H1 (cell line): ENCODE data around the gene CAPN7.

Source experiments
- CTBP2 ChIP-seq: IDR thresholded peaks from 2 replicates; pipeline ENCODE4 v1.7.0; 2011; ENCODE audit warnings: borderline replicate concordance, mild to moderate bottlenecking, moderate library complexity, mixed read lengths, low read length; ENCODE audit not compliant: insufficient read depth, insufficient read length
- KDM5A ChIP-seq: fragments of 200-600 bp; IDR thresholded peaks from 2 replicates; pipeline ENCODE4 v1.7.1; 2012; ENCODE audit warnings: mild to moderate bottlenecking, low read length, inconsistent platforms, mixed read lengths
- TF ChIP-seq, protein P1 (sequence below), 3 experiments: IDR thresholded peaks; 1 replicate in 2 of 3; 2 replicates in 1 of 3; pipeline versions ENCODE4 v1.5.1 to v1.6.1; 2011; ENCODE audit warnings: low read length in 3 of 3, mild to moderate bottlenecking in 3 of 3, inconsistent platforms in 2 of 3, low read depth in 1 of 3, moderate library complexity in 1 of 3; ENCODE audit not compliant: insufficient read depth in 1 of 3; ENCODE audit errors: control extremely low read depth in 1 of 3

DNA sequence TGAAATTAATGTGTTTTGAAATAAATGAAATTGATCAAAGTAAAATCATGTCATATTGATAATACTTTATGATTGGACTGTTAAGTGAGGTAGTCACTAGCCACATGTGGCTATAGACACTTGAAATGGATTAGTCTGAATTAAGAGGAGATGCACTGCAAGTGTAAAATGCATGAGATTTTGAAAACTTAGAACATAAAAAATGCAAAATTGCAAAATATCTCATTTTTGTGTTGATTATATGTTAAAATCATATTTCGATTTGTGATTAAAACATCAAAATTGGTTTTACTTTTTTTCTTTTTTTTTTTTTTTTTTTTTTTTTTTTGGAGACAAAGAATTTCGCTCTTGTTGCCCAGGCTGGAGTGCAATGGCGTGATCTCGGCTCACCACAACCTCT, 23.2 kb downstream of the CAPN7 start:
- TF ChIP-seq KDM5A (no peak), CTBP2 (no peak)
- TF ChIP-seq, protein P1, sequence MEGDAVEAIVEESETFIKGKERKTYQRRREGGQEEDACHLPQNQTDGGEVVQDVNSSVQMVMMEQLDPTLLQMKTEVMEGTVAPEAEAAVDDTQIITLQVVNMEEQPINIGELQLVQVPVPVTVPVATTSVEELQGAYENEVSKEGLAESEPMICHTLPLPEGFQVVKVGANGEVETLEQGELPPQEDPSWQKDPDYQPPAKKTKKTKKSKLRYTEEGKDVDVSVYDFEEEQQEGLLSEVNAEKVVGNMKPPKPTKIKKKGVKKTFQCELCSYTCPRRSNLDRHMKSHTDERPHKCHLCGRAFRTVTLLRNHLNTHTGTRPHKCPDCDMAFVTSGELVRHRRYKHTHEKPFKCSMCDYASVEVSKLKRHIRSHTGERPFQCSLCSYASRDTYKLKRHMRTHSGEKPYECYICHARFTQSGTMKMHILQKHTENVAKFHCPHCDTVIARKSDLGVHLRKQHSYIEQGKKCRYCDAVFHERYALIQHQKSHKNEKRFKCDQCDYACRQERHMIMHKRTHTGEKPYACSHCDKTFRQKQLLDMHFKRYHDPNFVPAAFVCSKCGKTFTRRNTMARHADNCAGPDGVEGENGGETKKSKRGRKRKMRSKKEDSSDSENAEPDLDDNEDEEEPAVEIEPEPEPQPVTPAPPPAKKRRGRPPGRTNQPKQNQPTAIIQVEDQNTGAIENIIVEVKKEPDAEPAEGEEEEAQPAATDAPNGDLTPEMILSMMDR (IDR thresholded peaks at IDR 0.05; ENCODE audit: control extremely low read depth in 1 of 3, insufficient read depth in 1 of 3, low read depth in 1 of 3, low read length in 3 of 3) = no peak
